KOPT-K1 (cell line): ENCODE data around the gene MAML3.

Source experiments
- H3K27ac ChIP-seq: fragments of 200-600 bp; sonication (generic); 2 replicates; pipeline ENCODE4 v1.5.1; 2016; ENCODE audit warnings: antibody characterized with exemption, mild to moderate bottlenecking, low read depth, low read length; ENCODE audit not compliant: poor library complexity, severe bottlenecking
- H3K36me3 ChIP-seq: fragments of 200-600 bp; sonication (generic); 2 replicates; pipeline ENCODE4 v1.5.1; 2017; ENCODE audit warnings: antibody characterized with exemption, mild to moderate bottlenecking, low read length, moderate library complexity; ENCODE audit not compliant: insufficient read depth
- H3K9me3 ChIP-seq: fragments of 200-600 bp; sonication (generic); 2 replicates; pipeline ENCODE4 v1.5.1; 2017; ENCODE audit warnings: antibody characterized with exemption, low read length, mild to moderate bottlenecking; ENCODE audit not compliant: insufficient read depth, poor library complexity, severe bottlenecking

Gene MAML3

DNA sequence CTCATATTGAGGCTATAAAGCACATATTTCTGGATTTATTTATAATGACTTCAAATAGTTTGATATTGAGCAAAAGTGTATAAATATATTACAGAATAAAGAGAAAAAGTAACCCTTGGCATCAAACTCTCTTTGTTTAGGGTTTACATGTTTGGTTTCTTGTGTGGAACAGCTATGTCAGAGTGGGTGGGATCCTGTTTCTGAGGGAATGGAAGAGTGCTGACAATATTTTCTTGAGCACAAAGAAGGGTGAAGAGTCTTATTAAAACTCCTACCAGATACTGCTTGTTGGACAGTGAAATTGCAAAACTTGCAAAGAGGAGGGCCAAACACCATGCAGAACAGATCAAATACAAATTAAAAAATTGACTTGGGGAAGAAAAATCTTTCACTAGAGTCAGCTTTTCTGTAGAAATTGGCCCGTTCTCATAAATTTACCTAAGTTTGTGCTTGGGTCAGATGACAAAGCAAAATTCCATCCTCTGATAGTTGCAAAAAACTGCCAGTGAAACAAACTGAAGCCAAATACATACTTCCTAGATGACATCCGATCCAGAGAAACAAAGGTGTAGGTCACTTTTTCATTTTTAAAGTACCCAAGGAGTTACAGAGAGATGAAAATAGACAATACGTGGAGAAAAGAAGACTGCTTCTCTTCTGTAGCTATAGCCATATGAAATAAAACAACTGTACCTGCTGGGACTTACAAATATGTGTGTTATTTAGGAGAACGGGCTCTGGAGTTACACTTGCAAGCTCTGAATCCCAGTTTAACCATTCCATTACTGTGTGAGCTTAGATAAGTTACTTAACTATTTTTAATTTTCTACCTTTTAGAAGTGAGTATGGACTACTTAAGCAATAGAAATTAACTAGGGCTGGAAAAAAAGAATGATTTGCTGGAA, 133.3 kb downstream of the MAML3 start:
- no peak overlapping the region for H3K27ac ChIP-seq
- H3K9me3 ChIP-seq, result no peaks in the 10 kb centered on the region

DNA sequence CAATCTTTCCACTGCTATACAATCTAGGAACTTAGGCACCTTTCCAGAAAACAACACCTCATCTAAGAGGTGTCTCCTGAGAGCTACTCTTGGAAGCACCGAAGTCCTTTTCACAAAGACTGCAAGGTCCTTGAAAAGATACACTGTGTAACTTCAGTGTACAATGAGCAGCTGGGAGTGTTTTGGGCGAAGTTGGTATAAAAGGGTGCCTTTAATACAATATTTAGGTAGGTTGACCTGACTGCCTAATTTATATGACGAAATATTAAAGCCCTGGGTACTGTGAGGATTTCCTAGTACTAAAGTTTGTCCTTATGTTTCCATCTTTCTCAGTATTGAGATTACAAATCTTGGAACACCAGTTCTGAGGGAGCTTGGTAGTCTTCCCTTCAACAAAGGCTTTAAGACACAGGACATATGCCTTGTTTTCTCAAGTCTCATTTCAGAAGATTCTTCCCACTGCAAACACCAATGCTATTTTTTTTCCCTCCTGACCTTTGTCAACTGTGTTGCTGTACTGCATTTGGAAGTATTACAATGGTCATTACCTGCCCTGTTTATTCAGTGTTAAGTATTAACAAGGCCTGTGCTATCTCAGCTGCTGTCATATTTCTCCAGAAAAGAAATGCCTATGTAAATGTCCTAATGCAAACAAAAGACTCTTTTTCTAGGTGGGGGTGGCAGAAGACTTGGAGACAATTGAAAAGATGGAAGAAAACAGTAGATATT, 134.2 kb downstream of the MAML3 start:
- Histone ChIP-seq H3K36me3 (no peaks in the 10 kb centered on the region), H3K9me3 (no peaks in the 10 kb centered on the region), H3K27ac (no peak overlapping the region)

More for the DNA sequence above, 133.3 kb downstream of the MAML3 start:
- H3K36me3 ChIP-seq, result no peaks in the 10 kb centered on the region

DNA sequence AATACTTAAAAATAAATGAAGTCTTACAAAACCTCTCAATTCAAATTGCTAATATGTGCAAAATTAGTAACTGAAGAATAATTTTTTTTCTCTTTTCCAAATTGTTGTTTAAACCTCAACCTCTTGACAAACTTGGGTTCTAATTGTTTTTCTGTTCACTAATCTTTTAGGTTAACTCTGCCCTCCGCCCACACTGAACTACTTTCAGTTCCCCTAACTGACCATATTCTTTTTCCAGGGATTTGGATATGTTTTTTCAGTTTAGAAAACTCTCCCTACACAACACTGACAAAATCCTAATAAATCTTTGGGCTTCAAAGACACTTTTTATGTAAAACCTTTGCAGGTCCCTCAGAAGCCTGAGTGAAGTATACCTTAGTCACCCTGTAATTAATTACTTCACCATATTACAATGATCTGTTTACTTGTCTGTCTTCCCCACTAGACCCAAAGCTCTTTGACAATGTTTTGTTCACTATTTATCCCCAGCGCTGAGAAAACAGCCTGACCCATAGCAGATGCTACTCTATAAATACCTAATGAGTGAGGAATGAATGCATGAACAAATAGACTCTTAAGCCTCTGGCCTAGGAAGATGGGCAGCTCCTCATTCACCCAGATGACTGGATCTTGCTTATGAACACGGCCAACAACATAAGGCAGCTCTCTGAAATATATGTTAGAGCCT, 134.9 kb downstream of the MAML3 start:
- no peaks in the 10 kb centered on the region for H3K9me3 ChIP-seq
- no peaks in the 10 kb centered on the region for H3K36me3 ChIP-seq
- H3K27ac ChIP-seq, result no peak overlapping the region

DNA sequence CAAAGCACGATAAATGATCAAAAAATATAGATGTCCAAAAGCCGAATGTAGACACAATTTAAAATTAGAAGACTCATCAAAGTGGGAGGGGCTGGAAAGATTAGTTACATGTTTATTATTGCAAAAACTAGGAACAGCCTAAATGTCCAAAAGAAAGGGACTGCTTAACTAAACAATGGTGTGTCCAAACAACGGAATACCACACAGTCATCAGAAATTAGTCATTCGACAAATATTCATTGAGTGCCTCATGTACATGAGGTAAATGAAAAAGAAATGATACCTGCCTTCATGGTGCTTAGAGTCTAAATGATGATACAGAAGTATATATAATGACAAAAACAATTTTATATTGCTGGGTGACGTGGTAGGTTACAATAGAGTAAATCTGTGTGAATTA, 139.7 kb downstream of the MAML3 start:
- H3K27ac ChIP-seq, result no peak overlapping the region
- no peaks in the 10 kb centered on the region for H3K9me3 ChIP-seq
- no peaks in the 10 kb centered on the region for H3K36me3 ChIP-seq

DNA sequence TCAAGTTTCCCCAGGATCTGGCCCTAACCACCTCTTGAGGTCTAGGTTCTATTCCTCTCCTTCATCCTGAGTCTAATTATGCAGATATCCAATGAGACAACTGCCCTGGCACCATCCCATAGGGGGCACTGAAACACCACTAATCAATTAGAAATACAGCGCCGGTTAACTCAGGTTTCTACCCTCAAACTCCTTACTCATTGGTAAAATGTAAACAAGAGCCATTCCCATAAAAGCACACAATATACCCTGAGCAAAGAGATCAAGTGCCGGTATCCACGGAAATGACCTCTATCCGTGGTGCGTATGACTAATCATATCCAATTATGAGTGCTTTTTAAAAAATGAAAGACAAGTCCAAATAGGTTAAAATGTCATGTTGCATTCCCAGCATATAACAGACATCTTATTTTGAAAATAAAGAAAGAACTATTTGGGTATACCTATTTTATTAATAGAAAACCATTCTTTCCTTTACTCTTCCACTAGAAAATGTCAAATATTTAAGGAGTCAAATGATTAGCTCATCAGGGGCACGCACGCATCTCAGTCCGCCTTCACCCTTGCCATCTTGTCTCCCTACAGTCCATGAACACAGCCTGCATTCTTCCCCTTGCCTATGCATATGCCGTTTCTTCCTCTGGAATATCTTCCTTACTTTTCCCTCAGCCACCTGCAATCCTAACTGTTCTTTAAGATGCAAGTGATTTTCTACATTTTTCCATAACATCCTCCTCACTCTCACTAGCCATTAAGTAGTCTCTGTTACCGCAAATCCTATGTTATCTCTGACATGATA, 141.1 kb downstream of the MAML3 start:
- Histone ChIP-seq H3K9me3 (no peaks in the 10 kb centered on the region), H3K36me3 (no peaks in the 10 kb centered on the region), H3K27ac (no peak overlapping the region)

DNA sequence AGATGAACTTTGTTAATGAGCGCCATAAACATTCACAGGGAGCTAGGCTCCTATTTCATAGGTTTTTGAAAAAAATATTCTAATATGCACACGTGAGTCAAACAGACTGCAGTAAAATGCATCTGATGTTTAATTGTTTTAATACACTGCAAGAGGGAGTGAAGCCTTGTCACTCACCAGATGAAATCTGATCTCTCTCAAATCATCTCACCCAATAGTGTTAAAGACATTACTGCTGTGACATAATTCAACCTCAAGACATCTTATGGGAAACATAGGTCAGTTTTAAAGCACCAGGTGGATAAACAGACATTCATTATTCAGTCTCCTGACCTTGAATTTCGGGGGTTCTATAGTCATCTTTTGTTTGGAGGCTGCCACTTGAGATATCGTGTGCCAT, 148.3 kb downstream of the MAML3 start:
- H3K36me3 ChIP-seq, result no peaks in the 10 kb centered on the region
- H3K27ac ChIP-seq, result no peak overlapping the region
- H3K9me3 ChIP-seq, result no peaks in the 10 kb centered on the region

DNA sequence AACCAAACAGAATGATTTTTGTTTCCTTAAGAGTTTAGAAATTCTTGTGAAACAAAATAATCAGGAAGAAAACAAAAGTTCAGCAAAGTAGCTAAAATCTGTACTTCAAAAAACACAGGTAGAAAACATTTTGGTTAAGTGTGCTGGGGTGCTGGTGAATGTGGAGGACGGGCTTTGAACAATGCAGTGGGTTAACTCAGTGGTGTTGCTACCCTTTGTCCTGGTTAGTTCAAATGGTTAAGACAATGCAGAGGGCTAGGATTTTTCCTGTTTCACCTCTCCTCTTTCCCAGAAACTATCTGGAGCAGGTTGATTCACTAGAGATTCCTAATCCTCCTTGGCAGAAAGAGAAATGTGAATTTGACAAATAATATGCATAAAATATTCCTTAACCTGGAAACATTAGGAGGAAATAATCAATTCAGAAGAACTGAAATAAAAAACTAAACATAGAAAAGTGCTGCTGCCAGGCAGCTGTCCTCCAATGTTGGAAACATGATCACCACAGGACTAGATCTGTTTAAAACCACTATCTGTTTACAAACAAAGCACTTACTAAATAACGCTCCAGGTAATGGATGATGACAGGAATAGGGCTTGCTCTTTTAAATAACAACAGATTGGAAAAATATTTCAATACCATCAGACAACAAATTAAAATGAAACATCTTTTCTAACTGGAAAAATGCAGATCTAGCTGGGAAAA, 148.9 kb downstream of the MAML3 start:
- Histone ChIP-seq H3K36me3 (no peaks in the 10 kb centered on the region), H3K9me3 (no peaks in the 10 kb centered on the region), H3K27ac (no peak overlapping the region)

DNA sequence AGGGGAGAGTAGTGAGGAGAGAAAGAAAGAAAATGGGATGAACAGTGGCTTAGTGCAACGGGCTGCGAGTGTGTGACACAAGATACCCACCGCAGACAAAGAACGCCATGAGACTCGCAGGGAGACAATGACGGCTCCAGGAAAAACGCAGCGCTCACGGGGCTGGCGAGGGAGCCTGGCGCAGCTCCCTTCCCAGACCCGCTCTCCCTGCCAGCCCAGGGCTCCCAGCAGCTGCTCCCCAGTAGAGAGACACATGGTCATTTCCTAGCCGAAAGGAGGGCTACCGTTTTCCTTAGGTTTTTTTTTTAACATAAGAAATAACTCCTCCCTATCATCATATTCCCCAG, 149.5 kb downstream of the MAML3 start:
- Histone ChIP-seq H3K36me3 (no peaks in the 10 kb centered on the region), H3K27ac (no peak overlapping the region), H3K9me3 (no peaks in the 10 kb centered on the region)

DNA sequence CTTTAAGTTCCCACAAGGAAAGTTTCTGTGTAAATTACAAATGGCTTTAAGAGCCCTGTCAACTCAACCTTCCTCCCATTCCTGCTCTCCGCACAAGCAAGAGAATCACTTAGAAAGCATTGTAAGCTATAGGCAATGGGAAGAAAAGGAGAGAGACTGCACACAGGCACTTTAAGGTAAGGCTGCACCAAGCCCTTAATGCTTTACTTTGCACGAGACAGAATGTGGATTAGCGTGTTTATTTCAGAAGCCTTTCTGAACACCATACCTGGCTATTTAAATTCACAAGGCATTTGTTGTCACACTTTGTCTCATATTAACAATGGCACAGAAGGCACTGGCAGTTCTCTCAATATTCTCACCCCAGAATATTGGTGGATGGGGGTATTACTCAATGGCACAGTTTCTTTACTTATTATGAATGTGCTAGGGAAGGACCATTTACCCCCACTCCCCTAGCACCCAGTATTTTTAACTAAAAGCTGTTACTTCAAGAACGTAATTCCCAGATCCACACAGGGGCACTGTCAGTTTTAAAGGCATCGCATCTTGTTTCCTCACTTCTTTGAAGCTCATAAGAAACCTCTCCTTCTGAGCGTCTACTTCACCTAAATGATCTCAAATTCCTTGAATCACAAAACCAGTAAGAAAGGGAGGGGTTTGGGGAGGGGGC, 150.0 kb downstream of the MAML3 start:
- no peak overlapping the region for H3K27ac ChIP-seq

DNA sequence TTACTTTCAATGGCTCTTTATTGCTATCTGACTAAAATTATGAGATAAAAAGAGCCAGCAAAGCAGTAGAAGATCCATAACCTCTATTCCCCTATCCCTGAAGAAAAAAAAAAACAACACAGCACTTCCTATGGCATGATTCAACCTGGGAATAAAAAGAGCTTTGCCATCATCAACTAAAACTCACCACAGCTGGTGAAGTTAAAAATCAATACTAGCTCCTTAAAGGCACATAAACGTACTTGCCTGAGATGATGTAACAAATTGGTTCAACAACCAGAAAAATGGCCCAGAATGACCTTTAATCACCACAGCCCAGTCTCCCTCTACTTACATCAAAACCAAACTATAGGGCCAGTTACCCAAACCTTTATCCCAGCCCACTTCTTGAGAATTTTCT, 153.8 kb downstream of the MAML3 start:
- Histone ChIP-seq H3K36me3 (no peaks in the 10 kb centered on the region), H3K27ac (no peak overlapping the region), H3K9me3 (no peaks in the 10 kb centered on the region)

More for the DNA sequence above, 150.0 kb downstream of the MAML3 start:
- no peaks in the 10 kb centered on the region for H3K36me3 ChIP-seq
- H3K9me3 ChIP-seq, result no peaks in the 10 kb centered on the region

DNA sequence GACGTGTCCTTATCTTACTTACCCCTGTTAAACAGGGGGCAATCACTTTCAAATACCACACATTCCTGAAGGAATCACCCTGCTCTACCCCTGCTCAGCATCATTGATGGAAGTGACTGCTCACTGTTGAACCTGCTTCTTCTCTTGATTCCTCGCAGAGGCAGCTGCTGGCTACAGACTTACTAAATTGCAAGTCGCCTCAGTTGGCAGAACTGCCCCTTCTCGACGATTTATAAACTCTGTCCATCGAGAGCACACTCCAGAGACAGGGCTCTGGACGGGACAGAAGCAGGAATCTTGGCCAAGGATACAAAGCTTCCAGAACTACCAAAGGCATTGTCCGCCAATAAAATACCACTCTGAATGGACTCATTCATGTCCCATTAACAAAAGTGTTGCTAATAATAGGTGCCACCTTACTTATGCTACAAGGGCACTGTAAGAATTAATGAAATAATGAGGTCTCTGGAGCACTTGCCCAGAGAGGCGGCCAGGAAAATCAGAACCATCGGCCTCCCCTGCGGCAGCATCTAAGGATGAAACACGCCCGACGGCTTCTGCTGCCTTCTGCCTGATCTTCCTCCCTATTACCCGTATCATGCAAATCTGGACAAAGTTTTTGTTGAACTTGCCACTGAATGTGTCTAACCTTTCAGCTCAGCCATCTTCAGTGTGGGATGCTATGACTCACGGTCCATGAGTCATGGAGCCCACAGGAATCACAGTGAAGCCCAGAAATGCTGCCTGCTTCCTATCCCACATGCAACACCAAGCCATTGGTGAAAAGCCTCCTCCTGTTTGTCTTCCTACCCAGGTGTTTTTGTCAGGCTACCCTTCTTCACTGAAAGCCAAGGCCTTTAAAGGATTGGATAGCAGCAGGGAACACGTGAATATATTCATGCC, 164.9 kb downstream of the MAML3 start:
- Histone ChIP-seq H3K9me3 (no peaks in the 10 kb centered on the region), H3K36me3 (no peaks in the 10 kb centered on the region), H3K27ac (no peak overlapping the region)

DNA sequence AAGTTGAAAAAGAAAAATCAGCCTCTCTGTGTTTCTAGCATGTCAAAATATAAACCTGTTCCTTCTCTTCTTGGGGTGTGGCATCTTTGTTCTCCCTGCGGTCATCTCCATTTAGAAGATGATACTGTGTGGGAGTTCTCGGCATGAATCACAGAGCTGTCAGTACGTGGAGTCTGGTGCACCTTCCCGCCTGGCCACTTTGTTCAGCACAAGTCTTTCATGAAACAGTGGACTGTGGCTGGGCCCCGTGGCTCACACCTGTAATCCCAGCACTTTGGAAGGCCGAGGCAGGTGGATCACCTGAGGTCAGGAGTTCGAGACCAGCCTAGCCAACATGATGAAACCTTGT, 166.5 kb downstream of the MAML3 start:
- no peaks in the 10 kb centered on the region for H3K36me3 ChIP-seq
- no peaks in the 10 kb centered on the region for H3K9me3 ChIP-seq
- no peak overlapping the region for H3K27ac ChIP-seq
